GM12872 (cell line): ENCODE data around the gene L3MBTL4.

Experiments used
- TF ChIP-seq, protein P1 (sequence below): IDR thresholded peaks from 3 replicates; pipeline ENCODE4 v1.5.1; 2011; ENCODE audit warnings: low read depth, mild to moderate bottlenecking, low read length, moderate library complexity; ENCODE audit not compliant: insufficient read depth

L3MBTL4 gene

DNA sequence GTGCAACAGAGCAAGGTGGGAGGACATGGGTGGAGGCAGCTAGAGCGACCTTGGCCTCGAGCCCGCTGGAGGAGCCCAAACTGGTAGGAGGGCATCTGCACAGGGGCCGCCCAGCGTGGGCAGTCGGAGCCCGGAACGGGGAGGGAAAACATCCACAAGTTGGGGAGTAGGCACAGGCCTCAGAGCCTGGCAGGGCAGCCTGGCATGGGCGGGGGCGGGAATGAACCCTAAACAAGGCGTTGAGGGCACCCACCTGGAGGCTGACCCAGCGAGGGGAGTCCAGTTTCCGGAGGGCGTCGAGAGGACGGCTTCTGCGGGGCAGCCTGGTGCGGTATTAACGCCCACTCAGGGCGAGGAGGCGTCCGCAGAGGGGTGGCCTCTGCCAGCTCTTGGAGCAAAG is 129.9 kb downstream of the L3MBTL4 start:
- TF ChIP-seq, protein P1, sequence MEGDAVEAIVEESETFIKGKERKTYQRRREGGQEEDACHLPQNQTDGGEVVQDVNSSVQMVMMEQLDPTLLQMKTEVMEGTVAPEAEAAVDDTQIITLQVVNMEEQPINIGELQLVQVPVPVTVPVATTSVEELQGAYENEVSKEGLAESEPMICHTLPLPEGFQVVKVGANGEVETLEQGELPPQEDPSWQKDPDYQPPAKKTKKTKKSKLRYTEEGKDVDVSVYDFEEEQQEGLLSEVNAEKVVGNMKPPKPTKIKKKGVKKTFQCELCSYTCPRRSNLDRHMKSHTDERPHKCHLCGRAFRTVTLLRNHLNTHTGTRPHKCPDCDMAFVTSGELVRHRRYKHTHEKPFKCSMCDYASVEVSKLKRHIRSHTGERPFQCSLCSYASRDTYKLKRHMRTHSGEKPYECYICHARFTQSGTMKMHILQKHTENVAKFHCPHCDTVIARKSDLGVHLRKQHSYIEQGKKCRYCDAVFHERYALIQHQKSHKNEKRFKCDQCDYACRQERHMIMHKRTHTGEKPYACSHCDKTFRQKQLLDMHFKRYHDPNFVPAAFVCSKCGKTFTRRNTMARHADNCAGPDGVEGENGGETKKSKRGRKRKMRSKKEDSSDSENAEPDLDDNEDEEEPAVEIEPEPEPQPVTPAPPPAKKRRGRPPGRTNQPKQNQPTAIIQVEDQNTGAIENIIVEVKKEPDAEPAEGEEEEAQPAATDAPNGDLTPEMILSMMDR, result no peak

DNA sequence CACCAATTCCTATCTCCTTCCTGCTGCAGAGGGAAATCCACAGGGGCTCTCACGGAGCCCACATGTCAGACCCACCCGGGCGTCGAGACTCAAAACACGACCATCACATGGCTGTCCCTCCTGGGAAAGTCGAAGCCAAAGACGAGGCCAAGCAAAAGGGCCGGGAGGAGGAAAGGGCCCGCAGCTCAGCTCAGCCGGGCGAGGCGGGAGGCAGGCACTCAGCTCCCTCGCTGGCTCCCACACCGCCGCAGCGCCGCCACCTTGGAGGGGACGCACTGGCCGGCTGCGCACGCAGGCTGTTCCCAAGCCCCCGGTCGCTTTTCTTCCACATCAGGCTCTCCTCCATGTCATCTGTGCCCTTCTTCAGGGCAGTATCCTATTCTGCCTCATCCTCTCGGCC is 130.4 kb downstream of the L3MBTL4 start:
- TF ChIP-seq, protein P1, result no peak

DNA sequence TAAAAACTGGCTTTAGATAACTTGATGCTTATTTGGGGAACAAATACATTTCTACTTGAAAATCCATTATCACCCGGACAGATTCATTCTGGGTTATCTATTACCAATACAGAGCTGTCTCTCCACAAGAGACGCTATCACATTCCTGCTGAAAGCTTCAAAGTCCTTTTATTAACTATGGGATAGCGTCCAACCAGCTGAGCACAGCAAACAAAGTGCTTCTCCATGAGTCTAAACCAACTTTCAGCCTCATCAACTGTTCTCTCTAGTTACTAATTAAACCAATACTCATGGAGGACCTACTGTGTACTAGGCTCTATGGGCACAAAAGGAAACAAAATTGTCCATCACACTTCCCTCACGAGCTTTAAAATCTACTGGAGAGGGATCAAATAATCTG is 132.8 kb downstream of the L3MBTL4 start:
- TF ChIP-seq, protein P1, result no peak

DNA sequence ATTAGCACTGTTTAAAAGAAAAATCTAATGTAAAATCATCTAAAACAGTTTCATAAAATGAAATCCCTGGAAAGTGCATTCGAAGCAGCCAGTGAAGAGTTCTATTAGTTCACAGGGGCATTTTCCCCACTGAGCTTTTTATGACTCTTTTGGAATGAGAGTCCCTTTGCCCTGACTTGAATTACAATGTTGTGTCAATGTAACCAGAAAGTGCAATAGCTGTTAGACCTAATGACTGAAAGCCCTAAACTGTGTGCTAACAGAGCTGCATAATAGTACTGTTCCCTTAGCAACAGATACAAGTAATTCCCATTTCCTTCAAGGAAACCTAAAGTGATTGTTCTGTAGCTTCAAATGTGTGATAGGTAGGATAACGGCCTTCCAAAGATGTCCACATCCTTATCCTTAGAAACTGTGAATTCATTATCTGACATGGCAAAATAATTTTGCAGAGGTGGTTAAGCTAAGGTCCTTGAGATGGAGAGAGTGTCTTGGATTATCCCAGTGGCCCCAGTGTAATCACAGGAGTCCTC is 134.4 kb downstream of the L3MBTL4 start:
- TF ChIP-seq, protein P1, result no peak

DNA sequence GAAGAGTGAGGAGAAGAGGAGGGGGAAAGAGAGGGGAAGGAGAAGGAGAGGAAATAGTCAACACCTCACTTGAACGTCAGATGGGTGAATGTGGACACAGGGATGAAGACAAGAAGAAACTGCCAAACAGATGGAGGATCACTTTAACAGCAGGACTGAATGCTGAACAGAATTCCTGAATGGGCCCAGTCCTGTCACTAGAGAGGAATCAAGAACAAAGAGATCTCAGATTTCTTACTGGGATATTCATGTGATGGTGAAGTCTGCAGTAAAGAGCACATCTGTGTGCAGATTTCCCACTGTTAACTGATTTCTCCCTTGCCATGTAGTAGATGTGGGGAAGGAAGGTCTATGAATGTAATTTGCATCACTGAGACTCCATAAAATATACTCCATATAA is 135.4 kb downstream of the L3MBTL4 start:
- TF ChIP-seq, protein P1, result no peak

DNA sequence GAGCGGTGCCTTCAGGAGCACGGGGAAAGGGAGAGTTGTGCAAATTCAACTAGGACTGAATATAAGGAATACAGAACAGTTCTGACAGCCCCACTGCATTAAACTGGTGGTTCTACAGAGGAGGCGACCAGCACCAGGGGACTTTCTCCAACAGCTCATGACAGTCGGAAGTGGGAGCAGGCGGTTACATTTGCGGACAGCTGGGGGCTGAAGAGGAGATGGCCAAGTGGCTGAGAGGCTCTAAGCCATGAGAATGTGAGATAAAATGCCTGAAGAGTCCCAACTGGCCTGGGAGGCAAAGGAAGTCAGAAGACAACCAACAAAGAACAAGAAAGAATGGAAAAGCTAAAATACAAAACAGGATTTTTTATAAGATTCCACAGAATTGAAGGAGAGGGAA is 141.3 kb downstream of the L3MBTL4 start:
- TF ChIP-seq, protein P1, result no peak

DNA sequence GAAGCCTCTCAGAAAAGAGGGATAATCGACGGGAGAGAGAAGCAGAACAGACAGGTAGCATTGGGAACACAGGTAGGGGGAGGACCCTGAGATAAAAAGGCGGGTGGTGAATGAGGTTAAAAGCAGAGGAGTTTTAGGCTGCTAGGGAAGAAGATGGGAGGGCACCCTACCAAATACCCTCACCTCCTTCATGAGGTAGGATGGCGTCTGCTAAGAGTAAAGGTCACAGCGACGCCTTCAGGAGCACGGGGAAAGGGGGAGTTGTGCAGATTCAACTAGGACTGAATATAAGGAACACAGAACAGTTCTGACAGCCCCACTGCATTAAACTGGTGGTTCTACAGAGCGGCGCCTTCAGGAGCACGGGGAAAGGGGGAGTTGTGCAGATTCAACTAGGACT is 142.6 kb downstream of the L3MBTL4 start:
- TF ChIP-seq, protein P1, result 0 out of 3 replicates have a peak, but pooled peaks have one; percentile 11

DNA sequence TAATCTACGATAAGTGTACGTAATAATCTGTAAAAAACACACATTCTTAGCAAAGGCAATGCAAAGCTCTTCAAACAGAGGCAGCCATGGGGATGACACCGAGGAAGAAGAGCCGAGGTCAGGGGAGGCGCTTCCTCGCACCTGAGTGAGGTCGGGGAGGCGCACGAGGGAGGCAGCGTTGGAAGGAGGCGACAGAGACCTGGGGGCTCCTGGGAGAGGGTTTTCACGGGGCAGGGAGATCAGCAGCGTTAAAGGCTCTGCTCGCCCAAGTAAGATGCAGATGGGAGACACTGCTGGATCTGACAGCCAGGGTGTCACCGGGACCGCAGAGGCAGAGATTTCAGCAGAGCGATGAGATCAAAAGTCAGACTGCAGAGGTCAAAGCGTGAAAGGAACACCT is 143.1 kb downstream of the L3MBTL4 start:
- TF ChIP-seq, protein P1, result no peak
